ENCODE data around the gene PTPRZ1. TPM values are rescaled to one million over a fixed set of nuclear protein-coding genes. Genes with fewer than 3 reads are reported as not detected.

Gene PTPRZ1
- polyA plus RNA-seq, 1 of the 3 experiments (the other 2 are of a cell fraction), result not detected

GRCh38 chr7:122033641-122034040, 160.7 kb downstream of the PTPRZ1 start:
- Histone ChIP-seq H3K4me3 (ENCODE audit: low read depth in 2 of 2, low read length in 1 of 2) (no peak overlapping the region), H3K4me1 (ENCODE audit: control insufficient read depth in 1 of 2, insufficient read depth in 2 of 2, low read depth in 1 of 2, low read length in 1 of 2) (no peaks in the 10 kb centered on the region), H3K9ac (no peak overlapping the region), H3K27me3 (ENCODE audit: insufficient read depth) (peaks cover 11% of the 10 kb centered on the region), H3K9me3 (no peaks in the 10 kb centered on the region), H3K9me2 (no peaks in the 10 kb centered on the region), H3K79me2 (ENCODE audit: insufficient read depth) (no peaks in the 10 kb centered on the region), H4K20me1 (ENCODE audit: insufficient read depth) (no peaks in the 10 kb centered on the region), H3K4me2 (no peak overlapping the region), H3K27ac (ENCODE audit: low read depth in 2 of 2, low read length in 1 of 2) (no peak overlapping the region), H3F3A (replicated peaks; ENCODE audit: insufficient read depth) (no peaks in the 10 kb centered on the region), H2AFZ (ENCODE audit: low read depth) (no peak overlapping the region), H3K36me3 (replicated peaks in 1 of 2; ENCODE audit: control insufficient read depth in 1 of 2, insufficient read depth in 2 of 2, low read length in 1 of 2) (no peaks in the 10 kb centered on the region)
- 0% methylated on average over 1 of the region's 1 CpG for WGBS (ENCODE audit: low lambda C conversion rate)
- ChIA-PET CTCF (interaction anchor here (1.6 kb wide), 1 partner anchor 39 kb away, joined by 10 read pairs; no protein-coding TSS in a partner anchor), POLR2A (no interaction called here)
- no peak for DNase-seq
- TF ChIP-seq EP300 (IDR thresholded peaks at IDR 0.05; ENCODE audit: borderline replicate concordance in 1 of 2, low read depth in 1 of 2, low read length in 1 of 2) (no peak), FOXM1 (IDR thresholded peaks at IDR 0.05; ENCODE audit: low read depth) (no peak), RAD21 (IDR thresholded peaks at IDR 0.05; ENCODE audit: low read length) (no peak), CHD2 (IDR thresholded peaks at IDR 0.05; ENCODE audit: low read length, partially characterized antibody) (no peak), CTCF (IDR thresholded peaks at IDR 0.05) (no peak), FOSL2 (IDR thresholded peaks at IDR 0.05; ENCODE audit: borderline replicate concordance, low read depth) (no peak), RXRA (IDR thresholded peaks at IDR 0.05; ENCODE audit: borderline replicate concordance, low read depth) (no peak), ELF1 (IDR thresholded peaks at IDR 0.05) (no peak), GABPA (IDR thresholded peaks at IDR 0.05; ENCODE audit: low read depth) (no peak), GATA2 (CRISPR knock-in tag; IDR thresholded peaks at IDR 0.05) (no peak), EZH2phosphoT487 (IDR thresholded peaks at IDR 0.05; ENCODE audit: borderline replicate concordance, low read depth) (no peak), SMC3 (IDR thresholded peaks at IDR 0.05; ENCODE audit: low read depth, low read length) (no peak), PBX3 (IDR thresholded peaks at IDR 0.05) (no peak), JUND (IDR thresholded peaks at IDR 0.05) (no peak), REST (IDR thresholded peaks at IDR 0.05; ENCODE audit: low read depth, low read length) (no peak), NFIC (IDR thresholded peaks at IDR 0.05; ENCODE audit: borderline replicate concordance) (no peak)
